Liver (tissue), 9 donors: ENCODE data around the gene SGPP2. TPM values are rescaled to one million over a fixed set of nuclear protein-coding genes. Genes with fewer than 3 reads are reported as not detected.

Experiments
- DNase-seq: peaks from one replicate; pipeline ENCODE4 v3.0.0-alpha.2; 2017; ENCODE audit warnings: low spot score
- H3K27ac ChIP-seq, 2 donors: one replicate each; pipeline ENCODE4 v1.7.0; 2013; ENCODE audit warnings: inconsistent platforms in 2 of 2, low read length in 2 of 2, control low read depth in 1 of 2, low read depth in 1 of 2, mild to moderate bottlenecking in 1 of 2
- H3K27me3 ChIP-seq, 4 donors: one replicate each; pipeline versions ENCODE4 v1.6.1 to v1.7.0; 2013; ENCODE audit warnings: low read length in 3 of 4, inconsistent platforms in 1 of 4, mild to moderate bottlenecking in 1 of 4, moderate library complexity in 1 of 4; ENCODE audit not compliant: control insufficient read depth in 4 of 4, insufficient read depth in 4 of 4
- H3K36me3 ChIP-seq, 4 donors: one replicate each; pipeline versions ENCODE4 v1.6.1 to v1.7.0; 2013; ENCODE audit warnings: low read length in 3 of 4, mild to moderate bottlenecking in 3 of 4, low read depth in 1 of 4, moderate library complexity in 1 of 4; ENCODE audit not compliant: control insufficient read depth in 4 of 4, insufficient read depth in 3 of 4
- H3K4me1 ChIP-seq, 4 donors: one replicate each; pipeline versions ENCODE4 v1.6.1 to v1.7.0; 2013; ENCODE audit warnings: low read length in 3 of 4, mild to moderate bottlenecking in 3 of 4, moderate library complexity in 1 of 4; ENCODE audit not compliant: control insufficient read depth in 4 of 4, insufficient read depth in 4 of 4
- H3K4me3 ChIP-seq, 3 donors: one replicate each; pipeline versions ENCODE4 v1.6.1 to v1.7.0; 2013; ENCODE audit warnings: low read length in 3 of 3, control low read depth in 1 of 3, low read depth in 1 of 3, mild to moderate bottlenecking in 1 of 3
- H3K9ac ChIP-seq, 2 donors: one replicate each; pipeline ENCODE4 v1.7.0; 2013; ENCODE audit warnings: low read length in 2 of 2, mild to moderate bottlenecking in 2 of 2, moderate library complexity in 2 of 2, control low read depth in 1 of 2, low read depth in 1 of 2
- H3K9me3 ChIP-seq, 4 donors: one replicate each; pipeline versions ENCODE4 v1.6.1 to v1.7.0; 2013; ENCODE audit warnings: low read length in 3 of 4; ENCODE audit not compliant: control insufficient read depth in 4 of 4
- ATF3 ChIP-seq: IDR thresholded peaks from 2 replicates; pipeline ENCODE4 v1.6.1; 2016; ENCODE audit warnings: antibody characterized with exemption
- CTCF ChIP-seq: fragments of 150-350 bp; IDR thresholded peaks from 2 replicates; pipeline ENCODE4 v1.5.1; 2017; ENCODE audit warnings: improper control_type of control experiment, low read depth, low read length; ENCODE audit not compliant: missing input control
- EGR1 ChIP-seq, 2 donors: IDR thresholded peaks; 2 replicates each; pipeline ENCODE4 v1.6.1; 2016 to 2018; ENCODE audit warnings: antibody characterized with exemption in 2 of 2, low read depth in 2 of 2
- FOXA1 ChIP-seq: IDR thresholded peaks from 2 replicates; pipeline ENCODE4 v1.6.1; 2016; ENCODE audit warnings: antibody characterized with exemption
- FOXA2 ChIP-seq: IDR thresholded peaks from 2 replicates; pipeline ENCODE4 v1.6.1; 2016; ENCODE audit warnings: antibody characterized with exemption
- GABPA ChIP-seq, 2 donors: IDR thresholded peaks in 1 of 2; conservative IDR thresholded peaks in 1 of 2; 2 replicates each; pipeline ENCODE4 v1.6.1; 2016; ENCODE audit warnings: antibody characterized with exemption in 2 of 2, mild to moderate bottlenecking in 1 of 2, moderate library complexity in 1 of 2
- HNF4A ChIP-seq, 2 donors: conservative IDR thresholded peaks; 2 replicates each; pipeline ENCODE4 v1.6.1; 2016; ENCODE audit warnings: antibody characterized with exemption in 2 of 2, mild to moderate bottlenecking in 2 of 2
- HNF4G ChIP-seq: IDR thresholded peaks from 2 replicates; pipeline ENCODE4 v1.6.1; 2016; ENCODE audit warnings: antibody characterized with exemption
- JUND ChIP-seq, 2 donors: IDR thresholded peaks; 2 replicates each; pipeline ENCODE4 v1.6.1; 2016; ENCODE audit warnings: antibody characterized with exemption in 2 of 2
- MAX ChIP-seq: IDR thresholded peaks from 2 replicates; pipeline ENCODE4 v1.6.1; 2016; ENCODE audit warnings: antibody characterized with exemption
- NR2F2 ChIP-seq: IDR thresholded peaks from 2 replicates; pipeline ENCODE4 v1.6.1; 2016; ENCODE audit warnings: antibody characterized with exemption
- RAD21 ChIP-seq, 2 donors: IDR thresholded peaks; 2 replicates each; pipeline ENCODE4 v1.6.1; 2016; ENCODE audit warnings: antibody characterized with exemption in 2 of 2, mild to moderate bottlenecking in 2 of 2
- REST ChIP-seq: IDR thresholded peaks from 2 replicates; pipeline ENCODE4 v1.6.1; 2016; ENCODE audit warnings: antibody characterized with exemption, mild to moderate bottlenecking
- RXRA ChIP-seq, 2 donors: IDR thresholded peaks; 2 replicates each; pipeline ENCODE4 v1.6.1; 2017 to 2018; ENCODE audit warnings: antibody characterized with exemption in 2 of 2, mild to moderate bottlenecking in 1 of 2
- SP1 ChIP-seq: IDR thresholded peaks from 2 replicates; pipeline ENCODE4 v1.6.1; 2018; ENCODE audit warnings: antibody characterized with exemption, mild to moderate bottlenecking
- TAF1 ChIP-seq: conservative IDR thresholded peaks from 2 replicates; pipeline ENCODE4 v1.6.1; 2016; ENCODE audit warnings: antibody characterized with exemption, mild to moderate bottlenecking
- YY1 ChIP-seq: IDR thresholded peaks from 2 replicates; pipeline ENCODE4 v1.6.1; 2016; ENCODE audit warnings: antibody characterized with exemption, mild to moderate bottlenecking
- ZBTB33 ChIP-seq: IDR thresholded peaks from 2 replicates; pipeline ENCODE4 v1.6.1; 2016; ENCODE audit warnings: antibody characterized with exemption
- WGBS: extraction: QIAGEN DNeasy Blood & Tissue Kit; methylation state at CpG from one replicate; pipeline ENCODE4 v1.1.7; 2013; 5-methylcytosine and 5-hydroxymethylcytosine counted together
- polyA plus RNA-seq, 2 donors: library from polyadenylated mRNA; stranded (reverse) in 1 of 2; unstranded in 1 of 2; fragments of 200-250 nt in 1 of 2; fragments of >200 nt in 1 of 2; fragmentation: Nextera tagmentation in 1 of 2; extraction: Ambion mirVana in 1 of 2; gene quantifications; one replicate each; pipeline versions ENCODE4 v1.2.1 to v1.2.3, GENCODE V29; 2013 to 2015
- total RNA-seq, 2 donors: library from RNA; depleted of rRNA; stranded (reverse); fragments of >200 nt; gene quantifications; one replicate each; pipeline ENCODE4 v1.2.3, GENCODE V29; 2014
- donor health status: healthy.
- donor health status: healthy.
- donor health status: healthy.
- donor health status: healthy.
- donor health status: healthy.

Gene SGPP2
- total and polyA plus RNA-seq, 4 donors: 0.16 to 0.33 (median 0.31) TPM; not detected in 1

GRCh38 chr2:222538535-222538934 lies 114.2 kb downstream of the SGPP2 start:
- Histone ChIP-seq H3K36me3 (no peaks in the 10 kb centered on the region), H3K27me3 (peaks cover 0 to 5% (median 0%) of the 10 kb centered on the region in 4 donors), H3K9ac (no peak overlapping the region), H3K27ac (no peak overlapping the region), H3K4me1 (no peaks in the 10 kb centered on the region), H3K4me3 (no peak overlapping the region), H3K9me3 (no peaks in the 10 kb centered on the region)
- no peak for TF ChIP-seq EGR1 (IDR thresholded peaks at IDR 0.05; ENCODE audit: low read depth in 2 of 2)
- no peak for TF ChIP-seq YY1
- no peak for TF ChIP-seq FOXA1
- no peak for TF ChIP-seq JUND (IDR thresholded peaks at IDR 0.05)
- no peak for TF ChIP-seq REST
- no peak for TF ChIP-seq MAX
- TF ChIP-seq ATF3: no peak
- no peak for TF ChIP-seq FOXA2
- TF ChIP-seq CTCF: no peak
- TF ChIP-seq NR2F2: no peak
- no peak for TF ChIP-seq RAD21 (IDR thresholded peaks at IDR 0.05)
- no peak for TF ChIP-seq HNF4G
- TF ChIP-seq GABPA (IDR thresholded peaks at IDR 0.05 in 1 of 2, conservative IDR thresholded peaks at IDR 0.05 in 1 of 2): no peak
- no peak for TF ChIP-seq TAF1
- TF ChIP-seq ZBTB33: no peak
- no peak for TF ChIP-seq HNF4A (conservative IDR thresholded peaks at IDR 0.05)
- no peak for TF ChIP-seq RXRA (IDR thresholded peaks at IDR 0.05)
- TF ChIP-seq SP1: no peak
- DNase-seq: no peak
- WGBS: 71% methylated on average over 3 of the region's 3 CpGs
